AG10803 (cell line): ENCODE measurements around the gene RNF157.

Experiments used
- DNase-seq: peaks from one replicate; pipeline ENCODE4 v3.0.0; 2010; ENCODE audit warnings: low read depth
- H3K4me3 ChIP-seq: 2 replicates; pipeline ENCODE4 v1.5.1; 2011; ENCODE audit warnings: mild to moderate bottlenecking, low read length, control low read depth
- CTCF ChIP-seq: conservative IDR thresholded peaks from 2 replicates; pipeline ENCODE4 v1.5.1; 2011; ENCODE audit warnings: mild to moderate bottlenecking, low read length, control low read depth, inconsistent platforms

Gene RNF157

DNA sequence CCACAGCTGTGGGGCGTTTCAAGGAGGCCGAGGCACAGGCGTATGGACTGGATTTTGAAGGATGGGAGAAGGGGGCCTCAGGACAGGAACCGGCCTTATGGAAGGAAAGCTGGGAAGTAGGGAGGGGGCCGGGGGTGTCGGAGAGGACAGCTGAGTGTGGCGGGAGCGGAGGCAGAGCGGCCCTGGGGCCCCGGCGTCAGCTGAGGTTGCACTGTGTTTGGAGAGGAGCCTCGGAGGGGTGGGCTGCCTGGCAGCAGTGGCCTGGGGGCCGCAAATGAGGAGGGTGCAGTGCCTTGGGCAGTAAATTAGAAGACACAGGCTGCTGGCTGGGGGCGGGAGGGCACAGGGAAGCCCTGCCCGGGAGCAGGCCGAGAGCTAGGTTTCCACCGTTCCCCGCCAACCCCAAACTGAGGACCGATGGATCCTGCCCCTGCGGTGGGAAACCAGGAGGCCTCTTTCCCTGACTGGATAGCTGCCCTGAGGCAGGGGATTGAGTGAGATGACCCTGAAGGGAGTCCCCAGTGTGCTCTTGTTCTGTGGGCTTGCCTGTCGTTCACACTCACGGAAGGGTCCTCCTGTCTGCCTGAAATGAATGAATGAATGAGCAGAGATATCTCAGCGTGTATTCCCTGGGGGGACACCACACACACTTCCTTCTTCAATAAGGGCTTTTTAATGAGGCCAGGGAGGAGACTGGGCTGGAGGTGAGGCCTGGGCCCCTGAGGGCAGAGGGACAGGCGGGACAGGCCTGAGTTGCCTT, 117.7 kb downstream of the RNF157 start:
- no peak for TF ChIP-seq CTCF
- H3K4me3 ChIP-seq, result no peak overlapping the region
- no peak for DNase-seq

DNA sequence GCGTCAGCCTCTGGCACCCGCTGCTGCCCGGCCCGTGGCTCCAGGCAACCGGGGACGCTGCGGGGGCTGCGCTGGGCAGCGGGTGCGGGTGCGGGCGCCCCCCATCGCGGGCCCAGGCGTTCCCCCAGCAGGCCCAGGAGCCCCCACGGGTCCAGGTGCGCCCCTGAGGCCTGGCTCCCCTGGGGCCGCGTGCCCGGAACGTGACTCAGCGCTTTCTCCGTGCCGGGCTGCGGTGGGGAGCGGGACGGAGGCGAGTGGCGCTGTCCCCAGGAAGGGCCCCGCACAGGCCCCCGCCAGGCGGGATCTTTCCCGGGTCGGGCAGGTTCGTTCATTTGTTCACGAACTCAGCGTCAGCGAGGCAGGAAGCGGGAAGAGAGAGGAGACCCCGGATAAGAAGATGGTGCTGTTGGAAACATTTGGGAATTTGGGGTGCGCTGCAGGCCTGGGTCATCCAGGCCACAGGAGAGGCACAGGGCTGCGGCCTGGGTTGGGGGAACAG, 118.3 kb downstream of the RNF157 start:
- peak overlapping the region; percentile 38 for H3K4me3 ChIP-seq
- peak; percentile 9 for DNase-seq
- TF ChIP-seq CTCF, result no peak

DNA sequence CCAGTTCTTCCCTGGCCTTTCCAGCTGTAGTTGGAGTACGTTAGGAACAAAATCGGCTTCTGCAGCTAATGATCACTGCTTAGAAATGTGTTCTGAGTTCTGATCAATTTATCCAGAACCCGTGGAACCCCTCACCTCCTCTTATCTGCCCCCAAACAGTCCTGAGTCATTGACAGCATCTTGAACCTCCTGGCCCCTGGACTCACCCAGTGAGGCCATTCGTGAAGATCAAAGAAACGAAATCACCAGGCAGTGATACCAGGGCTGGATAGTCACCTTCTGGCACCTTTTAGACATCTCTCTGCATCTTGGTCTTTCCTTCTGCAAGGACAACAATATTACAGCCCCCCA, 119.7 kb downstream of the RNF157 start:
- TF ChIP-seq CTCF, result no peak; the same call in 1 of the 2 replicates
- no peak overlapping the region for H3K4me3 ChIP-seq
- DNase-seq, result no peak

GRCh38 chr17:76119409-76120371, 120.6 kb downstream of the RNF157 start:
- no peak overlapping the region for H3K4me3 ChIP-seq
- no peak for TF ChIP-seq CTCF
- no peak for DNase-seq

- DNase-seq, result no peak
- no peak for TF ChIP-seq CTCF
- no peak overlapping the region for H3K4me3 ChIP-seq
Observed at GRCh38 chr17:76115138-76115754, 125.0 kb downstream of the RNF157 start.

DNA sequence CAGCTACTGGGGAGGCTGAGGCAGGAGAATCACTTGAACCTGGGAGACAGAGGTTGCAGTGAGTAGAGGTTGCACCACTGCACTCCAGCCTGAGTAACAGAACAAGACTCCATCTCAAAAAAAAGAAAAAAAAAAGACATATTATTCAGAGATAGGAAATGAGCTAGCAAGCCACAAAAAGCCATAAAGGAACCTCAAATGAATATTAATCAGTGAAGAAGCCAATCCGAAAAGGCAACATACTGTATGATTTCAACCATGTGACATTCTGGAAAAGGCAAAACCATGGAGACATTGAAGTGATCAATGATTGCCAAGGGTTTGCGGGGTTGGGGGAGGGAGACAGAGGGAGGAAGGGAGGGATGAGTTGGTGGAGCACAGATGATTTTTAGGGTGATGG, 128.3 kb downstream of the RNF157 start:
- H3K4me3 ChIP-seq, result no peak overlapping the region
- no peak for TF ChIP-seq CTCF
- peak; percentile 25 for DNase-seq
